Measurements from ENCODE around the gene MCM3AP.

Gene MCM3AP

DNA sequence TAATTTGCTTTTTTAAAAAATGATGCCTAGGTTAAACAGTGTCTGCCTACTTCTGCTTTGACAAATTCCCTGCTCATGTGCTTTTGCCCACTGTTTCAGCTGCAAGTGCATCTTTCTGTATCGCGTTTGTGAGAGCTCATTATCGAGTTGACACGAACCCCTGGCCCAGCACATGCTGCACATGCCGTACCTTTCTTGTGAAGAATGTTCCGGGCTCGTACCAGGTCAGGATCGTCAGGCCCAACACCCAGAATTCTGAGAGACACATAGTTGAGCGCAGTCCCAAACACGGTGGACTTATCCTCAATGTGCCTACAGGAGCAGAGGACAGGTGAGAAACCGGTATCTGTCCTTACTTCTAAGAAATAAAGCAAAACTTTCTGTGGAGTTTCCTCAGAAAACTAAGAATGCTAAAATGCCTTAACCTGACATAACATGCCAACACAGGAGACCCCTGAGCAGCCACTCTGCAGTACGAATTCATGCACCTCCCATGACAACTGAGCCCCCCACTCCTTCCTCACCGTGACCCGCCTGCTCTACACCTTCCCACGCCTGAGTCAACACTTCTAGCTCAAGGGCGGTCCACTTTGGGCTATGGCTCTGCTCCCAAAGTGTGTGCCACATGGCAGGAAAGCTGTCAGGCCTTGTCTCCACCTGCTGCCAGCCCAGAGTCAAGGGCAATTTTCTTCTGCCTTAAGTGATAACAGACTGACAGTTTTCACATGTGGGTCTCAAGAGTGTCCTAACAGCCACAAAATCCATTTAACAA lies 63.6 kb downstream of the MCM3AP start:
- Histone ChIP-seq H3K4me1 (ENCODE audit: control insufficient read depth, low read length) (peaks cover 12% of the 10 kb centered on the region), H3K27me3 (ENCODE audit: control insufficient read depth, low read length) (no peaks in the 10 kb centered on the region), H3F3A (ENCODE audit: control insufficient read depth, insufficient read depth) (no peaks in the 10 kb centered on the region), H3K27ac (ENCODE audit: low read depth, low read length) (no peak overlapping the region), H3K79me2 (ENCODE audit: control insufficient read depth, low read length) (peaks cover 71% of the 10 kb centered on the region), H3K4me3 (ENCODE audit: low read length) (no peak overlapping the region), H3K36me3 (ENCODE audit: control insufficient read depth, low read length) (peaks cover 71% of the 10 kb centered on the region), H4K20me1 (ENCODE audit: control insufficient read depth, insufficient read depth, low read depth, low read length) (peaks cover 14% of the 10 kb centered on the region), H3K9me3 (ENCODE audit: control insufficient read depth, insufficient read depth, low read length) (no peaks in the 10 kb centered on the region), H3K9me2 (replicated peaks; ENCODE audit: control insufficient read depth, low read length) (no peaks in the 10 kb centered on the region), H3K4me2 (ENCODE audit: low read length) (no peak overlapping the region)
- TF ChIP-seq, protein P1, sequence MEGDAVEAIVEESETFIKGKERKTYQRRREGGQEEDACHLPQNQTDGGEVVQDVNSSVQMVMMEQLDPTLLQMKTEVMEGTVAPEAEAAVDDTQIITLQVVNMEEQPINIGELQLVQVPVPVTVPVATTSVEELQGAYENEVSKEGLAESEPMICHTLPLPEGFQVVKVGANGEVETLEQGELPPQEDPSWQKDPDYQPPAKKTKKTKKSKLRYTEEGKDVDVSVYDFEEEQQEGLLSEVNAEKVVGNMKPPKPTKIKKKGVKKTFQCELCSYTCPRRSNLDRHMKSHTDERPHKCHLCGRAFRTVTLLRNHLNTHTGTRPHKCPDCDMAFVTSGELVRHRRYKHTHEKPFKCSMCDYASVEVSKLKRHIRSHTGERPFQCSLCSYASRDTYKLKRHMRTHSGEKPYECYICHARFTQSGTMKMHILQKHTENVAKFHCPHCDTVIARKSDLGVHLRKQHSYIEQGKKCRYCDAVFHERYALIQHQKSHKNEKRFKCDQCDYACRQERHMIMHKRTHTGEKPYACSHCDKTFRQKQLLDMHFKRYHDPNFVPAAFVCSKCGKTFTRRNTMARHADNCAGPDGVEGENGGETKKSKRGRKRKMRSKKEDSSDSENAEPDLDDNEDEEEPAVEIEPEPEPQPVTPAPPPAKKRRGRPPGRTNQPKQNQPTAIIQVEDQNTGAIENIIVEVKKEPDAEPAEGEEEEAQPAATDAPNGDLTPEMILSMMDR (IDR thresholded peaks at IDR 0.05; ENCODE audit: low read depth, low read length, poor library complexity, severe bottlenecking): no peak
- no peak for TF ChIP-seq EZH2phosphoT487 (IDR thresholded peaks at IDR 0.05; ENCODE audit: borderline replicate concordance, low read length)

DNA sequence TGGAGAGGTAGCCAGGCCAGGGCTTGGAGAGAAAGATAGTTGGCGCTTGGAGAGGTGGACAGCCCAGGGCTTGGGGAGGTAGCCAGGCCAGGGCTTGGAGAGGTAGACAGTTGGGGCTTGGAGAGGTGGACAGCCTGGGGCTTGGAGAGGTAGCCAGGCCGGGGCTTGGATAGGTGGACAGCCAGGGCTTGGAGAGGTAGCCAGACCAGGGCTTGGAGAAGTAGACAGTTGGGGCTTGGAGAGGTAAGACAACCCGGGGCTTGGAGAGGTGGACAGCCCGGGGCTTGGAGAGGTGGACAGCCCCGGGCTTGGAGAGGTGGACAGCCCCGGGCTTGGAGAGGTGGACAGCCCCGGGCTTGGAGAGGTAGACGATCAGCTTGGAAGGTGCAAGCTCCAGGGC lies 64.6 kb downstream of the MCM3AP start:
- H3K9me2 ChIP-seq (replicated peaks; ENCODE audit: control insufficient read depth, low read length): no peaks in the 10 kb centered on the region
- no peak overlapping the region for H3K4me2 ChIP-seq (ENCODE audit: low read length)
- peaks cover 5% of the 10 kb centered on the region; the same call in 1 of the 2 replicates for H4K20me1 ChIP-seq (ENCODE audit: control insufficient read depth, insufficient read depth, low read depth, low read length)
- H3K4me3 ChIP-seq (ENCODE audit: low read length): no peak overlapping the region
- H3K79me2 ChIP-seq (ENCODE audit: control insufficient read depth, low read length): peaks cover 61% of the 10 kb centered on the region
- H3F3A ChIP-seq (ENCODE audit: control insufficient read depth, insufficient read depth): no peaks in the 10 kb centered on the region
- H3K4me1 ChIP-seq (ENCODE audit: control insufficient read depth, low read length): peaks cover 2% of the 10 kb centered on the region
- no peaks in the 10 kb centered on the region for H3K27me3 ChIP-seq (ENCODE audit: control insufficient read depth, low read length)
- TF ChIP-seq, protein P1 (IDR thresholded peaks at IDR 0.05; ENCODE audit: low read depth, low read length, poor library complexity, severe bottlenecking): no peak
- TF ChIP-seq EZH2phosphoT487 (IDR thresholded peaks at IDR 0.05; ENCODE audit: borderline replicate concordance, low read length): no peak
- H3K36me3 ChIP-seq (ENCODE audit: control insufficient read depth, low read length): peaks cover 71% of the 10 kb centered on the region
- H3K27ac ChIP-seq (ENCODE audit: low read depth, low read length): no peak overlapping the region
- no peaks in the 10 kb centered on the region for H3K9me3 ChIP-seq (ENCODE audit: control insufficient read depth, insufficient read depth, low read length)

- H3K27me3 ChIP-seq (ENCODE audit: control insufficient read depth, low read length): no peaks in the 10 kb centered on the region
- TF ChIP-seq EZH2phosphoT487 (IDR thresholded peaks at IDR 0.05; ENCODE audit: borderline replicate concordance, low read length): no peak
- TF ChIP-seq, protein P1 (IDR thresholded peaks at IDR 0.05; ENCODE audit: low read depth, low read length, poor library complexity, severe bottlenecking): no peak
- no peak overlapping the region for H3K27ac ChIP-seq (ENCODE audit: low read depth, low read length)
- peaks cover 5% of the 10 kb centered on the region; the same call in 1 of the 2 replicates for H4K20me1 ChIP-seq (ENCODE audit: control insufficient read depth, insufficient read depth, low read depth, low read length)
- no peak overlapping the region for H3K4me3 ChIP-seq (ENCODE audit: low read length)
- peaks cover 73% of the 10 kb centered on the region for H3K36me3 ChIP-seq (ENCODE audit: control insufficient read depth, low read length)
- H3K4me1 ChIP-seq (ENCODE audit: control insufficient read depth, low read length): no peaks in the 10 kb centered on the region
- no peak overlapping the region for H3K4me2 ChIP-seq (ENCODE audit: low read length)
- H3K9me3 ChIP-seq (ENCODE audit: control insufficient read depth, insufficient read depth, low read length): no peaks in the 10 kb centered on the region
- peaks cover 56% of the 10 kb centered on the region for H3K79me2 ChIP-seq (ENCODE audit: control insufficient read depth, low read length)
- H3K9me2 ChIP-seq (replicated peaks; ENCODE audit: control insufficient read depth, low read length): no peaks in the 10 kb centered on the region
- H3F3A ChIP-seq (ENCODE audit: control insufficient read depth, insufficient read depth): no peaks in the 10 kb centered on the region
These were observed 65.1 kb downstream of the MCM3AP start for GRCh38 chr21:46220275-46220810.

All from DOHH2 (cell line).